Hepatocyte (in vitro differentiated cells): ENCODE data around the gene CD8A. TPM values are rescaled to one million over a fixed set of nuclear protein-coding genes. Genes with fewer than 3 reads are reported as not detected.
"Not testable (repeated sequence)": the region's sequence is repeated elsewhere in the genome, so short reads cannot be mapped to it uniquely, and the experiment has no call there.

Experiments used
- DNase-seq: peaks from one replicate; pipeline ENCODE4 v3.0.0-alpha.2; 2016; ENCODE audit warnings: low spot score
- H2AFZ ChIP-seq: fragments of 200-600 bp; sonication (generic); 2 replicates; pipeline ENCODE4 v1.6.0; 2016; ENCODE audit warnings: antibody characterized with exemption, mild to moderate bottlenecking
- H3K27ac ChIP-seq: fragments of 200-600 bp; sonication (generic); 2 replicates; pipeline ENCODE4 v1.5.1; 2016; ENCODE audit warnings: mild to moderate bottlenecking
- H3K27me3 ChIP-seq: fragments of 200-600 bp; sonication (generic); 2 replicates; pipeline ENCODE4 v1.6.1; 2016
- H3K36me3 ChIP-seq: fragments of 200-600 bp; sonication (generic); replicated peaks from 2 replicates; pipeline ENCODE4 v1.5.1; 2016; ENCODE audit warnings: low read depth; ENCODE audit not compliant: insufficient read depth
- H3K4me1 ChIP-seq: fragments of 200-600 bp; sonication (generic); 2 replicates; pipeline ENCODE4 v1.5.1; 2016; ENCODE audit warnings: mild to moderate bottlenecking, moderate library complexity; ENCODE audit not compliant: insufficient read depth
- H3K4me2 ChIP-seq: fragments of 200-600 bp; sonication (generic); 2 replicates; pipeline ENCODE4 v1.6.0; 2016
- H3K4me3 ChIP-seq: fragments of 200-600 bp; sonication (generic); 2 replicates; pipeline ENCODE4 v1.5.1; 2016; ENCODE audit warnings: mild to moderate bottlenecking
- H3K79me2 ChIP-seq: fragments of 200-600 bp; sonication (generic); 2 replicates; pipeline ENCODE4 v1.6.0; 2017; ENCODE audit warnings: mild to moderate bottlenecking
- H3K9me2 ChIP-seq: fragments of 200-600 bp; sonication (generic); replicated peaks from 2 replicates; pipeline ENCODE4 v1.6.0; 2017; ENCODE audit warnings: mild to moderate bottlenecking; ENCODE audit not compliant: insufficient read depth
- H3K9me3 ChIP-seq: fragments of 200-600 bp; sonication (generic); 2 replicates; pipeline ENCODE4 v1.5.1; 2016; ENCODE audit warnings: low read depth, mild to moderate bottlenecking
- H4K20me1 ChIP-seq: fragments of 200-600 bp; sonication (generic); 2 replicates; pipeline ENCODE4 v1.6.0; 2016; ENCODE audit warnings: mild to moderate bottlenecking; ENCODE audit not compliant: insufficient read depth, poor library complexity, severe bottlenecking
- EZH2 ChIP-seq: fragments of 200-600 bp; sonication (generic); IDR thresholded peaks from 2 replicates; pipeline ENCODE4 v1.6.1; 2016; ENCODE audit warnings: antibody characterized with exemption, mild to moderate bottlenecking, borderline replicate concordance
- EZH2phosphoT487 ChIP-seq: fragments of 200-600 bp; sonication (generic); IDR thresholded peaks from one replicate; pipeline ENCODE4 v1.6.1; 2018; ENCODE audit warnings: antibody characterized with exemption, mild to moderate bottlenecking, low read depth, moderate library complexity; ENCODE audit not compliant: unreplicated experiment, severe bottlenecking
- WGBS: methylation state at CpG from one replicate; pipeline ENCODE4 v1.1.6; 2016; ENCODE audit warnings: low lambda C conversion rate; ENCODE audit errors: missing lambda C conversion rate; 5-methylcytosine and 5-hydroxymethylcytosine counted together
- polyA plus RNA-seq: library from polyadenylated mRNA; unstranded; fragments of >200 nt; fragmentation: Nextera tagmentation; extraction: Ambion mirVana; gene quantifications from 2 replicates; pipeline ENCODE4 v1.2.1, GENCODE V29; 2016
- total RNA-seq: library from RNA; depleted of rRNA; stranded (reverse); fragments of >200 nt; gene quantifications from 2 replicates; pipeline ENCODE4 v1.2.3, GENCODE V29; 2014

The CD8A gene
- 0.33 TPM in 1 of 2 replicates, not detected in the other for total RNA-seq
- polyA plus RNA-seq: 0.21 TPM in 1 of 2 replicates, not detected in the other

- H3K27ac ChIP-seq: no peak within 1 kb of the TSS
- H3K4me3 ChIP-seq: no peak within 1 kb of the TSS
- H3K79me2 ChIP-seq: no peaks in the 10 kb centered on the region
- 6% methylated on average over 47 of the region's 57 CpGs for WGBS
- peaks cover 2% of the 10 kb centered on the region for H3K9me3 ChIP-seq
- H3K27me3 ChIP-seq: peaks cover 66% of the 10 kb centered on the region
- H3K36me3 ChIP-seq: no peaks in the 10 kb centered on the region
- H4K20me1 ChIP-seq: no peaks in the 10 kb centered on the region
- H3K4me2 ChIP-seq: peak within 1 kb of the TSS; percentile 84
- peak within 1 kb of the TSS; percentile 56 for H2AFZ ChIP-seq
- no peaks in the 10 kb centered on the region for H3K9me2 ChIP-seq
- peak; percentile 26 for DNase-seq
- H3K4me1 ChIP-seq: peaks cover 22% of the 10 kb centered on the region
- TF ChIP-seq EZH2 (no peak), EZH2phosphoT487 (peak; percentile 78)
Measured at GRCh38 chr2:86790676-86791572, at the start of gene CD8A. Gene CD8A (minus strand): TSS chr2:86790913. CDS start chr2:86790825, 88 bp downstream.

GRCh38 chr2:86839871-86840548 is 49.3 kb upstream of the CD8A start:
- 65% methylated on average over 8 of the region's 11 CpGs for WGBS
- H4K20me1 ChIP-seq, H3K9me2 ChIP-seq, H3K4me1 ChIP-seq, H3K79me2 ChIP-seq, H3K4me2 ChIP-seq, H3K4me3 ChIP-seq, H2AFZ ChIP-seq, H3K27ac ChIP-seq, DNase-seq, H3K36me3 ChIP-seq, H3K9me3 ChIP-seq, H3K27me3 ChIP-seq: not testable (repeated sequence)

GRCh38 chr2:86839455-86839854 is 48.7 kb upstream of the CD8A start:
- H3K9me3 ChIP-seq, H4K20me1 ChIP-seq, H3K79me2 ChIP-seq, H3K27ac ChIP-seq, H2AFZ ChIP-seq, H3K4me3 ChIP-seq, H3K9me2 ChIP-seq, H3K4me1 ChIP-seq, H3K36me3 ChIP-seq, DNase-seq, H3K27me3 ChIP-seq, H3K4me2 ChIP-seq: not testable (repeated sequence)
- WGBS: 88% methylated on average over 7 of the region's 7 CpGs

GRCh38 chr2:86837714-86838113 is 47.0 kb upstream of the CD8A start:
- H3K9me3 ChIP-seq, H3K4me1 ChIP-seq, H3K4me2 ChIP-seq, H3K4me3 ChIP-seq, H2AFZ ChIP-seq, DNase-seq, H4K20me1 ChIP-seq, H3K27me3 ChIP-seq, H3K9me2 ChIP-seq, H3K79me2 ChIP-seq, H3K36me3 ChIP-seq: not testable (repeated sequence)
- WGBS: 85% methylated on average over 5 of the region's 7 CpGs
- H3K27ac ChIP-seq: peak overlapping the region; percentile 37

GRCh38 chr2:86836915-86837695 is 46.4 kb upstream of the CD8A start:
- WGBS: 54% methylated on average over 13 of the region's 19 CpGs

GRCh38 chr2:86835548-86835889 is 44.8 kb upstream of the CD8A start:
- WGBS: no CpG with 5 or more reads among the region's 4 CpGs

More at GRCh38 chr2:86836915-86837695, 46.4 kb upstream of the CD8A start:
- H3K27me3 ChIP-seq, H3K4me1 ChIP-seq, H3K9me3 ChIP-seq, H4K20me1 ChIP-seq, H3K9me2 ChIP-seq, H3K4me3 ChIP-seq, H3K36me3 ChIP-seq, H3K79me2 ChIP-seq: not testable (repeated sequence)
- H3K27ac ChIP-seq: peak overlapping the region; percentile 88
- H3K4me2 ChIP-seq: peak overlapping the region; percentile 67
- peak; percentile 80 for DNase-seq
- peak overlapping the region; percentile 68 for H2AFZ ChIP-seq

More at GRCh38 chr2:86835548-86835889, 44.8 kb upstream of the CD8A start:
- not testable (repeated sequence) for H4K20me1 ChIP-seq, H3K27me3 ChIP-seq, H3K79me2 ChIP-seq, H3K4me1 ChIP-seq, H3K4me3 ChIP-seq, DNase-seq, H3K27ac ChIP-seq, H3K9me3 ChIP-seq, H3K36me3 ChIP-seq, H3K9me2 ChIP-seq, H2AFZ ChIP-seq, H3K4me2 ChIP-seq
